H1 (cell line): ENCODE results near the gene MIER3. TPM values are rescaled to one million over a fixed set of nuclear protein-coding genes. Genes with fewer than 3 reads are reported as not detected.

Experiments
- polyA plus RNA-seq, 7 experiments: library from polyadenylated mRNA; depleted of rRNA in 3 of 7; stranded (reverse) in 5 of 7; unstranded in 2 of 7; fragments of >200 nt in 5 of 7; fragments of 200-250 nt in 2 of 7; gene quantifications; 1 replicate in 5 of 7; 2 replicates in 1 of 7; 4 replicates in 1 of 7; pipeline versions ENCODE4 v1.2.1 to v1.2.3, GENCODE V29; 2011 to 2013; ENCODE audit warnings: missing spikeins in 2 of 7, mixed read lengths in 2 of 7
- total RNA-seq: library from RNA; stranded (reverse); fragmentation: NEBNext Ultra II Directional; extraction: Animal tissue kit (Norgen Biotek cat#: 25700); gene quantifications from 2 replicates; pipeline ENCODE4 v1.2.1, GENCODE V29; 2021

Gene MIER3
- total and polyA plus RNA-seq, 2 of the 8 experiments (the other 6 are each of a cell fraction or from before 2014, with no cell fraction given): 9.6 to 33.3 TPM

Other genes with a start within 250 kb of the MIER3 start
- gene MAP3K1, start 136.6 kb downstream of the MIER3 start, total RNA-seq: 11.4 and 11.8 TPM in 2 replicates
- 1.7 and 3.9 TPM in 2 replicates for gene MAP3K1, start 136.6 kb downstream of the MIER3 start, polyA plus RNA-seq (2011; rRNA removed)
- 11.9 and 13.3 TPM in 2 replicates for gene SETD9, start 42.5 kb downstream of the MIER3 start, total RNA-seq
- 3.3 and 4.5 TPM in 2 replicates for gene SETD9, start 42.5 kb downstream of the MIER3 start, polyA plus RNA-seq (2011; rRNA removed)
- 104 and 108 TPM in 2 replicates for gene GPBP1, start 221.9 kb upstream of the MIER3 start, total RNA-seq
- 12.5 and 29.2 TPM in 2 replicates for gene GPBP1, start 221.9 kb upstream of the MIER3 start, polyA plus RNA-seq (2011; rRNA removed)